NCI-H2196 treated with DMSO at 0.1 percent for 48 hours (cell line): ENCODE measurements around the gene GAREM1.
"Not testable (repeated sequence)": the region's sequence is repeated elsewhere in the genome, so short reads cannot be mapped to it uniquely, and the experiment has no call there.

Experiments used
- DNase-seq: peaks from one replicate; lab custom pipeline; 2025; ENCODE audit not compliant: unreplicated experiment; lab: John Stamatoyannopoulos, UW

GAREM1 gene

DNA sequence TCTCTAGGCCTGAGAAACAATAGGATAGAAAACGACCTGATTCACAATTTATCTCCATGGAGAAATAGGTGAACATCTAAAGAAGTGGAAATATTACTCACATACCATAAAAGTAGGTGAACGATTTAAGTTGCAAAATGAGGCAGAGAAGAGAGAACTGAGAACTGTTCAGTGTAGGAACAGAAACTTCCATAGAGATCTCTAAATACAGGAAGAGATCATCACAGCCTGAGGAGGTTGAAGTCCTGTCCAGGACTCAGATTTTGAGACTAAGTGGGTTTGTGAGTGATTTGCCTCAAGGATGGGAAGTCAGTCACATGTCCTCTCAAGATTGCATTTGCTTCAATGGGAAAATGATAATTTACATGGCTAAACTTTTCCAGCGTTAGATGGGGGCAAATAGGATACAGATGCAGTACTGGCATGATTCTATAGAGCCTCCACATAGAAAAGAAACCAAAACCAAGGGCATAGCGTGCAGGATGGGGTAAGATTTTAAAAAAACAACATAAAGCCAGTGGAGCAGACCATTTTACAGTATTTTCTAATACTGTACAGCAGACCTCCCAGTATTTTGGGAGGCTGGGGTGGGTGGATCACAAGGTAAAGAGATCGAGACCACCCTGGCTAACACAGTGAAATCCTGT is 212.0 kb downstream of the GAREM1 start:
- no peak for DNase-seq

DNA sequence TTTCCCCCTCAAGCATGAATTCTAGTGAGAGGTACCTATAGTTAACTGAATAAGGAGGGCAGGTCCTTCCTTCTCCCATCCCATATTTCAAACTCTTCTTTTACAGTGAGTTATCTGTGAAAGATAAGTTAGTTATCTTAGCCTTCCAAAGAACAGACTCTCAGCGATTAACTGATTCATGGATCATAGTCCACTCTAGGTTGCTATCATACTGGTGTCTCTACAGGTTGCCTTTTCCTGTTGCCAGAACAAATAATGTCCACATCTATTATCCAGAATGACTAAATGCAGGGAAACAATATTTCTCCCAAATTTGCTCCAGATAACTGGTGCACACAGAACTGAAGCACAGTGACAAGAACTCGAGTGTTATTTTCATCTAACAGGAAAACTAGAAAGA is 212.5 kb downstream of the GAREM1 start:
- DNase-seq = no peak

DNA sequence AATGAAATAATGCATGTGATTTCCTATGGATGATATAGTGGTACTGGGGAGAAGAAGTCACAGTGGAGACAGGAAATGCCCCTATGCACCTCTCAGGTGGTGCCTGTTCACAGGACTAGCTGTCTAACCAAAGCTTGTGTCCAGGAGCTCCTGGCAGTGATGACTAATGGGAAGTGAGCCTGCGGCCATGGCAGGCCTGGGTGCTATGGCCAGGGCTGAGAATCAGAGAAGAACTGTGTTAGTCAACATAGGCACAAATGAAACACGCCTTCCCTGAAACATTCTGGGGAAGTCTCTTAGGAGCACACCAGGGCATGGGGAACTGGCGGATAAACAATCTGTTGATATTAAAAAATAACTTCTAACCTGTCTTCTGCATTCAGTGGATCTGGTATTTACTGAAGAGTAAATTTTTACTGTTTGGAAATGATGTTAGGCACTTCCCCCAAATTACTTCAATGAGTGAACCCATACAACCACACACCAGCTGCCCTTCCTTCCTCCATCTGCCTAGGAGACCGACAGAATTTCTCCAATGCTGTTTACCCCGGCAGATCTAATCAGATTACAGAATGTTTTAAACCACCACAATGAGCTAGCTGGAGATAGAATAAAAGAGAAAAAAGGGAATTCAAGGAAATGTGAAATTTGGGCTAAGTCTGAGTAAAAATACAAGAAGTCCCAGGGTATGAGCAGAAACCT is 213.4 kb downstream of the GAREM1 start:
- DNase-seq = no peak

- DNase-seq = no peak
Measured at GRCh38 chr18:32255570-32255969, 215.1 kb downstream of the GAREM1 start.

GRCh38 chr18:32252141-32252860 is 218.4 kb downstream of the GAREM1 start:
- DNase-seq = no peak

GRCh38 chr18:32251466-32251865 is 219.2 kb downstream of the GAREM1 start:
- DNase-seq = no peak

DNA sequence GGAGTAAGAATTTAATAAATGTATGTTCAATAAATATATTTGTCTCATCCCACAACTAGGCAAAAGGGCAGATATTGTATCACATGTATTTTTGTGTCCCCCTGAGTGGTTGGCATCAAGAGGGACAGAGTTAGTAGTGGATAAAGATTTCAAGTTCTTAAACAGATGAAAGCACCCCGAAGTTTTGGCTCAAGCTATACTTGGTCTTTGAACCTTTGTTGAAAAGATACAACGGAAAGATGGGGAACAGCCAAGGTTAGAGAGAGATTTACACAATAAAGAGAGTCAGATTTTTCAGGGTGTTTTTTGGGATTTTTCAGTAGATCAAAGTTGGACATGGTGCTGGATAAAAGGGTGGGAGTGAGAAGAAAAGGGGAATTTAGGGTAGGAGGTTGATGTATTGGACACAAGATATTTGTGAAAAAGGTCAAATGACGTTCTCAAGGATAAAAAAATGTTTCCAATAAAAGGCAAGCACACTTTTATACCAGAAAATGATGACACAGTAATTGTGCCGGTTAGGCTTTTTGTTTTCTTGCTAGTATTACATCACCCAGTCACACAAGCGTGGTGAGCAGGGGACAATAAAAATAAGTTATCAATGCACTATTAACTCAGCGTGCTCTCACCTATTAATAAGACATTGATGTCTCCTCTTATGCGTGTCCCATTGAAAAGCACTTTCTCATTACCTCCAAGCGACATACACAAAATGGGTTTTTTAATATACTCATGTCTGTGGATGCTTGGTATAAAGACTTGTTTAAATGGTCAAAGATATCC is 221.3 kb downstream of the GAREM1 start:
- no peak for DNase-seq

GRCh38 chr18:32244881-32245280 is 225.8 kb downstream of the GAREM1 start:
- no peak for DNase-seq

- DNase-seq = no peak
Measured at GRCh38 chr18:32243358-32243757, 227.3 kb downstream of the GAREM1 start.

GRCh38 chr18:32242395-32242794 is 228.3 kb downstream of the GAREM1 start:
- no peak for DNase-seq

GRCh38 chr18:32238635-32239268 is 231.9 kb downstream of the GAREM1 start:
- no peak for DNase-seq

DNA sequence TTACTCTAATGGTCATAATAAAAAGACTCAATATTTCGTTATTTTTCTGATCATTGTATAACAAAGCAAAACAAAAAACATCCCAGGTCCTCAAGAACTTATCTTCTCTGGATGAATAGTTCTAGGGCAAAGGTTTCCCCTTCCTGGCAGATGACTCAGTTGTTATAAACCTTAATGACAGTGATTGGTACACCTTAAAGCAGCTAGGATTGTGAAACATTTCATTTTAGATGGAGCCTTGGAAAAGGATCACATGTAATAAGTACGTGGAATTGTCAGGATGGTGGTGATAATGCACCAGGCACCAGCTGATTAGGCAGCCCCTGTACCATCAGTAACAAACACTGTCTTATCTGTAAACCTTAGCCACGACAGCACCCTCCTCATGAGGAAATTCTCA is 233.6 kb downstream of the GAREM1 start:
- DNase-seq = no peak

DNA sequence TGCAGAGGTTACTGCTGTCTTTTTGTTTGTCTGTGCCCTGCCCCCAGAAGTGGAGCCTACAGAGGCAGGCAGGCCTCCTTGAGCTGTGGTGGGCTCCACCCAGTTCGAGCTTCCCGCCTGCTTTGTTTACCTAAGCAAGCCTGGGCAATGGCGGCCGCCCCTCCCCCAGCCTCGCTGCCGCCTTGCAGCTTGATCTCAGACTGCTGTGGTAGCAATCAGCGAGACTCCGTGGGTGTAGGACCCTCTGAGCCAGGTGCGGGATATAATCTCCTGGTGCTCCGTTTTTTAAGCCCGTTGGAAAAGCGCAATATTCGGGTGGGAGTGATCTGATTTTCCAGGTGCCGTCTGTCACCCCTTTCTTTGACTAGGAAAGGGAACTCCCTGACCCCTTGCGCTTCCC is 237.3 kb downstream of the GAREM1 start:
- DNase-seq = not testable (repeated sequence)

DNA sequence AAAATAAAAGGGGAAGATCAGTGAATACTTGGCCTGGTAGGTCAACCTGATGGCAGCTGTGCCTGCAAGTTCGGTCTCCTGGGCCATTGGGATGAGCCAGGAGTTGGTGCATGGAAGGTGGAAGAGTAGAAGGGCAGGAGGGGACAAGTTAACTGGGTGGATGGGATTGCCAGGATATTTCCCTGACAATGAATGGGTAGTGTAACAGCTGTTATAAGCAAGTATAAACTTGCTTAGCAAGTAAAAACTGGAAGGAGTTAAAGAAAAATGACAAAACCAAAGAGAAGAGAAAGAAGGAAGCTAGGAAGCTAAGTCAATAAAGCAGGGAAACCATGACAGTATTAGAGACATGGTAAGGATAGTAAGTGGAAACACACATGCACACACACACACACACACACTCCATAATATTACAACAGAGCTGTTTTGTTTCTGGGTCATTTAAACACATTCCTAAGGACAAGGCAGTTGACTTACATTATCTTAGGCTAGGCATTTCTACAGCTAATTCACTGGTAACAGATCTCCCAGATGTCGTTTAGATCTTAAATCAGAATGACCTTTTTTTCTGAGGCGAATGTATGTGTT is 251.2 kb downstream of the GAREM1 start:
- DNase-seq = no peak

- DNase-seq = no peak
Measured at GRCh38 chr18:32216390-32216789, 254.3 kb downstream of the GAREM1 start.

DNA sequence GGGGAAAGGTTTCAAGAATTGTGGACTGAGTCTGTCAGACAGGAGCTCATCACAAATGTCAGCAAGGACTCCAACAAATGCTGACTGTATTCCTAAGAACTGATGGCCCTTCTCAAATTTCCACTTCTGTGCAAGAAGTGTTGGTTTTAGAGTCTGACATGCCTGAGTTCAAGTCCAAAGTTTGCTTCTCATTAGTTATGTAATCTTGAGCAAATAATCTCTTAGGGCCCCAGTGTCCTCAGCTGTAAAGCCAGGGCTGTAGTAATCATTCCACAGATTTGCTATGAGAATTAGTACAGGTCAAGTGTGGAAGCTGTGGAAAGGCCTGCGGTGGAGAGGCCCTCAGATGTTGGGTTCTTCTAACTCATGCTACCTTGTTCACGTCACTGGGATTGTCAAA is 257.0 kb downstream of the GAREM1 start:
- no peak for DNase-seq
